Ammon's horn (tissue), 1 donor: ENCODE measurements around the gene MYL7.

ENCODE experiments used
- DNase-seq: peaks from one replicate; pipeline ENCODE4 v3.0.0-alpha.2; 2016; ENCODE audit warnings: low spot score

MYL7 gene

GRCh38 chr7:44112231-44112996 is 28.7 kb downstream of the MYL7 start:
- no peak for DNase-seq

GRCh38 chr7:44111761-44112160 is 29.4 kb downstream of the MYL7 start:
- DNase-seq: peak; percentile 40

GRCh38 chr7:44110719-44111635 is 30.2 kb downstream of the MYL7 start:
- DNase-seq: no peak

GRCh38 chr7:44109991-44110390 is 31.1 kb downstream of the MYL7 start:
- no peak for DNase-seq

DNA sequence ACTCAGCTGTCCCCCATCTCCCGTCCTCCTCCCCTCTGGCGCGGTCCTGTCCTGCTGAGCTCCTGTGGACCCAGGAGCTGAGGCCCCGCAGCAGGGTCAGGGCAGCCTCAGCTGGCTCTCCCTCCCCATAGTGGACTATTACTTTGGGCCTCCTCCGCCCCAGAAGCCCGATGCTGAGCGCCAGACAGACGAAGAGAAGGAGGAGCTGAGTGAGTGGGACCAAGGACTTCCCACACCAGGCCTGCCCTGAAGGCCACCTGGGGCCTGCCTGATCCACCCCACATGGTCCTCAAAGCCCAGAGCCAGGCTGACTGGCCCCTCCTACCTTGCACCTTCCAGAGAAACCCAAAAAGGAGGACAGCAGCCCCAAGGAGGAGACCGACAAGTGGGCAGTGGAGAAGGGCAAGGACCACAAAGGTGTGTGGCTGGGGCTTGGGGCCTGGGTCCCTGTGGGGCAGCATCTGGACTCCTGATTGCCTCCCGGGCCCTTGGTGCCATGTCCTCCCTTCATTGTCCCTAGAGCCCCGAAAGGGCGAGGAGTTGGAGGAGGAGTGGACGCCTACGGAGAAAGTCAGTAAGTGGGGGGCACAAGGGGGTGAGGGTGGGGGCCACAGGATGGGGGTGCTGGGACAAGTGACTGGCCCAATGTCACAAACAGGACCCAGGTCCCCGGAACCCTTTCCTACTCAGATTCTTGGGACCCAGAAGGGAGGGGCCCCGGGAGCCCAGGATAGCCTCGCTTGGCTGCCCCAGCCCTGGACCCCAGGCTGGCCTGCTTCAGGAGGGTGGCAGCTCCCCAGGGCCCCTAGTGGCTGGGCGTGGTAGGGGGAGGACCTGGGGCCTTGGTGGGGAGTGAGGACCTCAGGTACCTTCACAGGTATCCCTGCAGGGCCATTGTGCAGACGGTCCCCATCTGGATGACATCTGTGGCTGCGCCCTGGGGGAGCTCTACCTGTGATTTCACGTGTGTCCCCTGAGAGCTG is 32.1 kb downstream of the MYL7 start:
- DNase-seq: no peak

GRCh38 chr7:44107961-44108767 is 33.0 kb downstream of the MYL7 start:
- DNase-seq: no peak

DNA sequence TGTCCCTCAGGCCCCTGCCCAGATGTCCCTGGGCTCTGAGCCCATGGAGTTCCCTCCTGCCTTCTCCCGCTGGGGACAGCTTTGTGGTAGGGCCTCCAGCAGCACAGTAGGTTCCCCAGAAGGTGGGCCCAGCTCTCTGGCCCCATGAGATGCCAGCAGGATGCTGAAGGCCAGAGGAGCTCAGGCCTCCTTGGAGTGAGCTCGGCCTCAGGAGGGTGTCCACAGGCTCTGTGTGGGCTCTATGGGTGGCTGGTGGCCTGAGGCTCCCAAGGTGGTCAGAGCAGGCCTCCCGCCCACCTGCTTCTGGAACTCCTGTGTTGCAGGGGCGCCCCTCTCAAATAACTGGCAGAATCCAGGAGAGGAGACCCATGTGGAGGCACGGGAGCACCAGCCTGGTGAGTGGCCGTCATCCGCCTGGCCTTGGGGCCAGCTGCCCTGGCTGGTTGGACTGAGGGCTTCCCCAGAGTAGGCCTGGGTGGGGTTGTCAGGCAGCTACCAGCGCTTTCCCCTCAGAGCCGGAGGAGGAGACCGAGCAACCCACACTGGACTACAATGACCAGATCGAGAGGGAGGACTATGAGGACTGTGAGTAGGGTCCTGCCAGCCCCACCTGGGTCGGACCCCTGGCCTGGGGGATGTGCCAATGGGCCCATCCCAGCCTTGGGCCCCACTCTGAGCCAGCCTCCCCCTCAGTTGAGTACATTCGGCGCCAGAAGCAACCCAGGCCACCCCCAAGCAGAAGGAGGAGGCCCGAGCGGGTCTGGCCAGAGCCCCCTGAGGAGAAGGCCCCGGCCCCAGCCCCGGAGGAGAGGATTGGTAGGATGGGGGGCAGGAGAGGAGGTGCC is 33.8 kb downstream of the MYL7 start:
- no peak for DNase-seq

GRCh38 chr7:44106311-44107065 is 34.6 kb downstream of the MYL7 start:
- no peak for DNase-seq

DNA sequence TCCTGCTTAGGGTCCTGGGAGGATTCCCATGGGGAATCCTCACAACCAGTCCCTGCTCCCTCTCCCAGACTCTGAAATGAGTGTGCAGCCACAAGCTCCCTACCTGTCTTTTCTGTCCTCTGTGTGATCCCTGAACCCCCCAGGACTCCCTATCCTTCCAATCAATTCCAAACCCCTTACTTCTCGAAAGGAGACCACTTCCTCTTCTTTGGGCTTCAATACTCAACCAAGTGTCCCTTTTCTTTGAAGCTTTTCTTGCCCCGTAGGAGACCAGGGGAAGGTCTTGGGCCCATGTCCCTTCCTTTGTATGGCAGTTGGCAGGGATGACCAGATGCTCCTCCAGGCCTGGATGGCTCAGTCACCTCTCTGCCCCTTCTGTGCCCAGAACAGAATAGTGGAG is 35.3 kb downstream of the MYL7 start:
- DNase-seq: no peak

GRCh38 chr7:44104860-44105771 is 36.0 kb downstream of the MYL7 start:
- DNase-seq: peak; percentile 79

DNA sequence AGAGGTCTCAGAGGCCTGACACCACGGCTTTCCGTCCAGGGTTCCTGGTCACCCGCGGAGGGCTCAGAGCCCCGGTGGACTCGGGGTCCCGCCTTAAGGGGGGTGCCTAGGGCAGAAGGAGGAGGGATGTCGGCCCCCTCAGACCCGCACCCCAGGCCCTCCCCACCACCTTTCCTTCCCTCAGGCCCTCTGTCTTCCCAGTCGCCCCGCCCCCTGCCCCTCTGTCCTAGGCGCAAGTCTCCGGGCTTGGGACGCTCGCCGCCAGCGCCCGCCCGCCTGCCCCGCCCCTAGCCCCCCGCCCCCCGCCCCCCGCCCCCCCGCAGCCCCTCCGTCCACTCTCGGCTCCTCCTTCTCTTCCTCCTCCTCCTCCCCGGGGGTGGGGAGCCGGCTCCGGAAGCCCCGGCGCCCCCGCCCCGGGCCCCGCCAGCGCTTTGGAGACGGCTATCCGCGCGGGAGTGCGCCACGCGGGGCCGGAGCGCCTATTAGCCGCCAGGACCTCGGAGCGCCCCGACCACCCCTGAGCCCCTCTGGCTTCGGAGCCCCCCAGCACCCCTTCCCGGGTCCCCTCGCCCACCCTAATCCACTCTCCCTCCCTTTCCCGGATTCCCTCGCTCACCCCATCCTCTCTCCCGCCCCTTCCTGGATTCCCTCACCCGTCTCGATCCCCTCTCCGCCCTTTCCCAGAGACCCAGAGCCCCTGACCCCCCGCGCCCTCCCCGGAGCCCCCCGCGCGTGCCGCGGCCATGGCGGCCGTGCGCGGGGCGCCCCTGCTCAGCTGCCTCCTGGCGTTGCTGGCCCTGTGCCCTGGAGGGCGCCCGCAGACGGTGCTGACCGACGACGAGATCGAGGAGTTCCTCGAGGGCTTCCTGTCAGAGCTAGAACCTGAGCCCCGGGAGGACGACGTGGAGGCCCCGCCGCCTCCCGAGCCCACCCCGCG is 36.9 kb downstream of the MYL7 start, which contains the start of gene AEBP1:
TSS of gene AEBP1 (plus strand) at position 423 of the 937 bp plus-strand sequence. CDS start at position 744, 321 bp downstream.
- no peak for DNase-seq

DNA sequence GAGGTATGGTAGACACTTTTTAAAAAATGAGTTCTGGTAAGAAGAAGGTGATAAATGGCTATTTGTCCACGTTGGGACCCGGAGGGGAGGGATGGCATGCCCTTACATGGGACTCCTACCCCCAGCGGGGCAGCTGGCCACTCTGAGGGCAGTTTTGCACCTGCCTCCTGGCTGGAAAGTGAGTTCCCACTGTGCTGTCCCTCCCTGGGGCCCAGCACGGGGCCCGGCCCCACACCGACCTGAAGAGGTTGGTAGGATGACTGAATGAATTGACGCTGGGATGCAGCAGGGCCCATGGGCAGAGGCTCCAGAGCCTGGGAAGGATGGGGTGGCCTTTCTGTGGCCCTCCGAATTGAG is 37.6 kb downstream of the MYL7 start:
- DNase-seq: no peak

DNA sequence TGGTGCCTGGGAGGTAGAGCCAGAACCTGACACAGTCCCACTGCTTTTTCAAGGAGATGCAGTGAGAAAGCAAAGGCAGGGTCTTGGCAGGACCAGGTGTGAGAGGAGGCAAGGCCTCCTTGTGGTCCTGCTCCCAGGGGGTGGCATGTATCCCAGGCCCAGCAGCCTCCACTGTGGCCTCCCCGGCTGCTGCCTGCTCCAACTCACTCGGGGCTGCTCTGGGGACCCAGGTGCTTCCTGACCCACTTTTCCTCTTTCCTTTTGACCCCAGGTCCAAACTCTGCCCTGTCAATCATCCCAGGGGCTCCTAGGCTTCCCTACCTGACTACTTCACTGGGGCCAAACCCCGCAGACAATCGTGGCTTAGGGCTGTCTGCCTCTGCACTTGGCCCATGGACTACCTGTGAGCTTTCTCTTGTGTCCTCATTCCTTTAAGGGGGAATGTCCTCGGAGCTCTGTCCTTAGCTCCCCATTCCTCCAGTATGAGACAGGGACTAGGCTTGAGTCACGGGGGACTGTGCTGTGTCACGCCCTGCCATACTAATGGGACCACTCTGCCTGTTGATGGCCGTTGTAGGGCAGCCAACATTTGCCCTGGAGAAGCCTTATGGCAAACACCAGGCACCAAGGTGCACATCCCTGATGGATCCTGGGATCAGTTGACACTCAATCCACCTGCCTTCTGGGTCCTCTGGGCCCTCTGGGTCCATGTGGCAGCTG is 38.1 kb downstream of the MYL7 start:
- no peak for DNase-seq

DNA sequence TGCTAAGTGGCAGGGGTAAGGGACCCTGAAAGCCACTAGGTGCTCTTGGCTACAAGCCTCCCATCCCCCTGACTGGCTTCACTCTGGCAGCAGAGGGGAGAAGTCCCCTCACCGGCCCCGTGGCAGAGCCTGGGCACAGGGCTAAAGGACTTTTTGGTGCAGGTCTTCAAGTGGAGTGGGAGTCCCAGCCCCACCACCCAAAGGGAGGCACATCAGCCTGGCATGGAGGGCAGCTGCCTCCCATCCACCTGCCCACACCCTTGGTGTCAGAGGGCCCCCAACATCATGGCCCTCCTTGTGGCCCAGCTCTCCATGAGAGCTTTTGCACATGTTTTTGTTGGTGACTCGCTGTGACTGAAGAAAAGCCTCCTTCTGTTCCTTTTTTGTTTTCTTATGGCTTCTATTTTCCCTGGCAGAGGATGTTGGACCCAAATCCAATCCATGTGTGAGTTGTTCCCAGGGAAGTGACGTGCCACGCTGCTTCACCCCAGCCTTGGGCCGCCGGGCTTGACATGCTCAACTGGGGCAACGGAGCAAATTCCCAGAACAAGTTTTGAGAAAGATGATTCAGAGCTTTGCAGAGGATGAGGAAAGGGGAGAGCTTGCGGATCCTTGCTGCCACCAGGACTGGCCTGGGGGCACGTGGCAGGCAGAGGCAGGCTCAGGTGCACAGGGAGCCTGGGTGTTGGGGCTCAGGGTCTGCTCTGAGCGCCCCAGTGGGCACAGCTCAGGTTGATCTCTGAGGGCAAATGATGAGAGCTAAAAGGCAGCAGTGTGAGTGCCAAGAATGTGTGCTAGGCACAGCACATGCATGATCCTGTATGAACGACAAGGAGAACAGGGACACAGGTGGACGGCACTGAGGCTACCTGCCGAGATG is 38.9 kb downstream of the MYL7 start:
- no peak for DNase-seq

- DNase-seq: no peak
Measured at GRCh38 chr7:44101303-44101965, 39.7 kb downstream of the MYL7 start.
